ENCODE measurements around the gene LRRC32.

LRRC32 gene

GRCh38 chr11:76626921-76627401 lies 43.6 kb downstream of the LRRC32 start (continued):
- no peak for TF ChIP-seq ZFP30 (CRISPR knock-in tag; IDR thresholded peaks at IDR 0.05)
- no peak for TF ChIP-seq CREB5 (CRISPR knock-in tag; IDR thresholded peaks at IDR 0.05; ENCODE audit: low read depth)
- no peak for TF ChIP-seq BACH2 (CRISPR knock-in tag; IDR thresholded peaks at IDR 0.05; ENCODE audit: borderline replicate concordance)
- TF ChIP-seq TOX (CRISPR knock-in tag; IDR thresholded peaks at IDR 0.05; ENCODE audit: borderline replicate concordance): no peak
- no peak for TF ChIP-seq POU6F1 (CRISPR knock-in tag; IDR thresholded peaks at IDR 0.05; ENCODE audit: borderline replicate concordance, low read depth)
- no peak for TF ChIP-seq ARNTL (CRISPR knock-in tag; IDR thresholded peaks at IDR 0.05; ENCODE audit: borderline replicate concordance, low read depth)
- TF ChIP-seq ZNF565 (CRISPR knock-in tag; conservative IDR thresholded peaks at IDR 0.05; ENCODE audit: low read depth): no peak
- no peak for TF ChIP-seq GLIS3 (CRISPR knock-in tag; IDR thresholded peaks at IDR 0.05)
- TF ChIP-seq ZNF70 (CRISPR knock-in tag; IDR thresholded peaks at IDR 0.05): no peak

- no peak for ATAC-seq
- TF ChIP-seq ESRRG (CRISPR knock-in tag; IDR thresholded peaks at IDR 0.05) (no peak), OSR1 (CRISPR knock-in tag; IDR thresholded peaks at IDR 0.05) (no peak), GLIS3 (CRISPR knock-in tag; IDR thresholded peaks at IDR 0.05) (no peak), PPARA (CRISPR knock-in tag; IDR thresholded peaks at IDR 0.05; ENCODE audit: borderline replicate concordance) (no peak), POU6F1 (CRISPR knock-in tag; IDR thresholded peaks at IDR 0.05; ENCODE audit: borderline replicate concordance, low read depth) (no peak), TCF4 (CRISPR knock-in tag; IDR thresholded peaks at IDR 0.05; ENCODE audit: borderline replicate concordance) (no peak), ZNF565 (CRISPR knock-in tag; conservative IDR thresholded peaks at IDR 0.05; ENCODE audit: low read depth) (no peak), TSHZ2 (CRISPR knock-in tag; IDR thresholded peaks at IDR 0.05) (no peak), ZFP30 (CRISPR knock-in tag; IDR thresholded peaks at IDR 0.05) (no peak), SNAI2 (CRISPR knock-in tag; IDR thresholded peaks at IDR 0.05) (no peak), TOX (CRISPR knock-in tag; IDR thresholded peaks at IDR 0.05; ENCODE audit: borderline replicate concordance) (no peak), BACH2 (CRISPR knock-in tag; IDR thresholded peaks at IDR 0.05; ENCODE audit: borderline replicate concordance) (no peak), CSRNP3 (CRISPR knock-in tag; IDR thresholded peaks at IDR 0.05) (no peak)
These were observed 44.3 kb downstream of the LRRC32 start for GRCh38 chr11:76626266-76626665.

GRCh38 chr11:76625472-76626186 lies 44.9 kb downstream of the LRRC32 start:
- ATAC-seq: no peak
- TF ChIP-seq RARB (CRISPR knock-in tag; IDR thresholded peaks at IDR 0.05) (no peak), POU6F1 (CRISPR knock-in tag; IDR thresholded peaks at IDR 0.05; ENCODE audit: borderline replicate concordance, low read depth) (no peak), ZNF565 (CRISPR knock-in tag; conservative IDR thresholded peaks at IDR 0.05; ENCODE audit: low read depth) (peak; percentile 97)

Data from SK-N-SH treated with all-trans-retinoic acid at 6 μM for 48 hours (cell line).